Activated naive CD8-positive, alpha-beta T cell treated with anti-CD3 and anti-CD28 coated beads, Interleukin-2, amount 50 U/mL, for 16 hours (primary cell): ENCODE data around the gene CEP131.

Experiments
- DNase-seq: peaks from one replicate; pipeline ENCODE4 v3.0.0-alpha.2; 2020; ENCODE audit warnings: low read depth, low spot score

The CEP131 gene

DNA sequence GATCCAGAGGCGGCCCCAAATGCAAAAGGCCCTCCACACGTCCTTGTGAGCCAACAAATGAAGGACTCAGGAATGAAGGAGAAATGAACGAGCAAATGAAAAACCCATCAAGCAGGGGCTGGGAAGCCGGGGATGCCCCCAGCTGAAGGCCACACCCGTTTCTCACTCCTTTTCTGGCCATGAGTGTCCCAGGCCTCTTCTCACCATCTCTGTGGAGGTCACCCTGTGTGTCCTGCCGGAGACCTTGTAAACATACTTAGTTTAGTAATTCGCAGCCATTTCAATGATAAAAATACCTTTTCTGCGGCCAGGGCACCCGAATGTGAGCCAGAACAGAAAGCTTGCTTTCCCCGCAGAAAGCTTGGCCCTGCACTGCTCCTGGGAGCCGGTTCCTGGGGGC lies 35.6 kb downstream of the CEP131 start:
- no peak for DNase-seq

GRCh38 chr17:81186203-81186602 lies 36.6 kb downstream of the CEP131 start:
- DNase-seq: no peak

DNA sequence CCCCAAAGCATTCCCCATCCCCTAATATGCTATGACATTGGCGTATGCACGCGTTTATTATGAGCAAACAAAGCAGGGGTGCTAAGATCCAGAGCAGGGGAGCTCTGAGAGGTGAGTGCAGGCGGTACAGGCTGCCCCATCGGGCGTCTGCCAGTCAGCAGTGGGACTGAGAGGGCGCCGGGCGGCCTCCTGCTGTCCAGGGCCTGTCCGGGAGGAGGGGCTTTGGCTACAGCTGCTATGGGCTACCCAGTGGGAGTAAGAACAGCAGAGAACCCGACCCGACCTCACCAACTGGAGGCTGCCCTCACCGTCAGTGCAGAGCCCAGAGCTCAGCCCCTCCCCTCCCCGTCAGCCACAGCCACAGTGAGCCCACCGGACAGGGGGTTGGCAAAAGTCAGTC lies 38.2 kb downstream of the CEP131 start:
- no peak for DNase-seq

GRCh38 chr17:81183807-81184206 lies 39.0 kb downstream of the CEP131 start:
- no peak for DNase-seq

DNA sequence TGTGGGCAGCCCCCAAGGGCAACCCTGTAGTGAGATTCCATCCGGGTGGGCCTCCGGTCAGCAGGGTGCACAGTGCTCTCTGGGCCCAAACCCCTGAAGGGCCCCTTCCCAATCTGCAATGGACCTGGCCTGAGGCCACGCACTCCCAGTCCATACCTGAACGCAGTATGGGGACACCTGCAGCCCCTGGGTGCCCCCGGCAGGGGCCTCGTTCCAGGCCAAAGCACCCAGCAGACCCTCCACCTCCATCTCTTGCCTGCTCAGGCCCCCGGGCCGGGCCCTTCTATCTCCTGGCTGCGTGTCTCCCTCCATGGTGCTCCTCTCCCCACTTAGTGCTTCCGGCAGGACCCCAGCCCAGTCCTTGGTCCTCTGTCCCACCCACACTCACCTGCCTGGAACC lies 39.4 kb downstream of the CEP131 start:
- DNase-seq: no peak

- DNase-seq: no peak
Measured at GRCh38 chr17:81182596-81182995, 40.2 kb downstream of the CEP131 start.

DNA sequence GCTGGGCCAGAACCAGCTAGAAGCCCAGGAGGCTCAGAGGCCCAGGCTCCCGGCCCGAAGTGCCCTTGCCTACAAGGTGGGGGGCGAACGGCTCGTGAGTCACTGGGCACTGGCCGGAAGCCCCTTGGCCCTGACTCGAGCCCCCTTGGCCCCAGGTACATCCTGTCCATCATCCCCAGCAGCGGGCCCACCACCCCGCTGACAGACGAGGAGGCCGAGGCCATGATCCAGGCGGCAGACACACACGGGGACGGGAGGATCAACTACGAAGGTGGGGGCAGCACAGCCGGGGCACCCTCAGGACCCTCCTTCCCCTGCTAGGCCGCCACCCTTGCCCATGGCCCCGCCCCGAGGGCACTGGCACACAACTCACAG lies 41.0 kb downstream of the CEP131 start:
- no peak for DNase-seq

- DNase-seq: no peak
Measured at GRCh38 chr17:81180836-81181810, 41.6 kb downstream of the CEP131 start.

- no peak for DNase-seq
Measured at GRCh38 chr17:81179861-81180260, 42.9 kb downstream of the CEP131 start.

GRCh38 chr17:81179220-81179619 lies 43.5 kb downstream of the CEP131 start:
- no peak for DNase-seq

DNA sequence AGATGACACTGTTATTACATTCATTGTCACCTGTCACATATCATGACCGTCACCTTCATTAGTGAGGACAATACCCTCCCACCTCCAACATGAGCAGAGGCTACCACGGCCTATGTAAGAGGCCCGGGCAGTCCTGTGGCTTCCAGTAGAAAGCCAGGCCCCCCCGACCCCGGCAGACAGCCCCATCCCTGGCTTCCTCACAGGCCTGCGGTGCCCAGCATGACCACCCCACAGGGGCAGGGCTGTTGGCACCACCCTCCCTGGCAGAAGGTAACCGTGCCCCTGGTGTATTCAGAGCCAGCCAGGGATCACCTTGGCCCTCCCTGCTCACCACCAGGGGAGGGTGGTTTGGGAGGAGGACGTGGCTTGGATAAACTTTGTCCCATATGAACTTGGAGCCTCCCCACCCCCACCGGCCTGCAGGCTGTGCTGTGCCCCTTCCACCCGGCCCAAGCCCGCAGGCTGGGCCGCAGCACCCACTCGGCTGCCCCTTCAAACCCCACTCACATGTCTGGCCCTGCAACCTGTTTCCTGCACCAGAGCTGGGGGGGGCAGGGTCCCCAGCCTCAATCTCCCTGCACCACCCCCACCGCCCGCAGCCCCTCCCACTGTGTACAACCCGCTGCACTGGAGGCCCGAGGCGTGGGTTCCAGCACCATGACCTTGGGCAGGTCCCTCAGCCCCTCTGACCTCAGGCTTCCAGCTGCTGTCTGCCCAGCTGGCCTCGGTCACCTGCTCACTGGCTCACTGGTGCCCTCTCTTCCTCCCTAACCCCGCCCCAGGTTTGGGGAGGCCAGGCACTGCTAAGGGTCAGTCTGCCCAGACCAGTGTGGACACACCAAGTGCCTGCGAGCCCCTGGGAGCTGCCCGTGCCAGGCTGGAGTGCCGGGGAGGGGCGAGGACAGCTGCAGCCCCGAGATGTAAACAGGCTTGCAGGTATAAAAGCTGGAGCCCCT lies 44.4 kb downstream of the CEP131 start:
- DNase-seq: no peak

DNA sequence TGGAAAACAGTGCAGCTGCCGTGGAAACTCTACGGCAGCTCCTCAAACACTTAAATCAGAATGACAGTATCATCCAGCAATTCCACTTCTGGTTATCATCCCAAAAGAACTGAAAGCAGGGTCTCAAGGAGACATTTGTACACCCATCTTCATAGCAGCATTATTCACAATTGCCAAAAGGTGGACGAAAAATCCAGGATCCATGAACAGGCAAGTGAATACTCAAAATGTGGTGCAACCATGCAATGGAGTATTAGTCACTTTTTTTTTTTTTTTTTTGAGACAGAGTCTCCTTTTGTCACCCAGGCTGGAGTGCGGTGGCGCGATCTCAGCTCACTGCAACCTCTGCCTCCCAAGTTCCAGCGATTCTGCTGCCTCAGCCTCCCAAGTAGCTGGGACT lies 46.1 kb downstream of the CEP131 start:
- no peak for DNase-seq

DNA sequence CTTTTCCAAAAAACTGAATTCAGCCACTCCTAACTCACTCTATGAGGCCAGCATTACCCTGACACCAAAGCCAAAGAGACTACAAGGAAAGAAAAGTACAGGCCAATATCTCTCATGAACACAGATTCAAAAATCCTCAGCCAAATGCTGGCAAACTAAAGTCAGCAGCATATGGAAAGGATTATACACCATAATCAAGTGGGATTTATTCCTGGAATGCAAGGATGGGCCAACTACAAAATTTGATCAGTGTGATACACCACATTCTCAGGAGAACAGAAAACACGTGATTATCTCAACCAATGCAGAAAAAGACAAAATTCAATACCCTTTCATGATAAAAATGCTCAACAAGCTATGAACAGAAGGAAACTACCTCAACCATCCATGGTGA lies 49.0 kb downstream of the CEP131 start:
- no peak for DNase-seq

DNA sequence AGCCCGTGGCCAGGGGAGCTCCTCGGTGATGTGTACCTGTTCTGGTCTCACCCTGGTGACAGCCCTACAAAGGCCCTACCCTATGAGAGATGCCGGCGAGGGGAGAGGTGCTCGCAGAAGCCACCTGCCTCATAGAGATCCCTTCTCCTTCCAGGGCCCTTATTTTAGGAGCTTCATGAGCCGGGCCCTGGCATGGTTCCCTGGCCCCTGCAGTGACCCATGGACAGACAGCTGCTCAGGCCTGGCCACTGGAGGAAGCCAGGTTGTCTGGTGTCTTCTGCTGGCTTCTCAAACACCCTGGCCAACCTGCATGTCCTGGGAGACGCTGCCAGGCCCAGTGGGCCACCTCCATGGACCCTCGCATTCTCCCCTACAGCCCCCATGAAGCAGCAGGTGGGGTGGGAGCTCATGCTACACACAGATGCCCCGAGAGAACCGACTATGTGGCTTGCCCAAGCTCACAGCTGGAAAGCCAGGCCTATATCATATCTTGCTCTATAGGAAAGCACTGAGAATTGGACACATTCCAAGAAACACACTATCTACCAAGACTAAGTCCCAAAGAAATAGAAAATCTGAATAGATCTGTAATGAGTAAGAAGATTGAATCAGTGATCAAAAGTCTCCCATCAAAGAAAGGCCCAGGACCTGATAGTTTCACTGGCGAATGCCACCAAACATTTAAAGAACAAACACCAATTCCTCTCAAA lies 49.6 kb downstream of the CEP131 start:
- DNase-seq: no peak

DNA sequence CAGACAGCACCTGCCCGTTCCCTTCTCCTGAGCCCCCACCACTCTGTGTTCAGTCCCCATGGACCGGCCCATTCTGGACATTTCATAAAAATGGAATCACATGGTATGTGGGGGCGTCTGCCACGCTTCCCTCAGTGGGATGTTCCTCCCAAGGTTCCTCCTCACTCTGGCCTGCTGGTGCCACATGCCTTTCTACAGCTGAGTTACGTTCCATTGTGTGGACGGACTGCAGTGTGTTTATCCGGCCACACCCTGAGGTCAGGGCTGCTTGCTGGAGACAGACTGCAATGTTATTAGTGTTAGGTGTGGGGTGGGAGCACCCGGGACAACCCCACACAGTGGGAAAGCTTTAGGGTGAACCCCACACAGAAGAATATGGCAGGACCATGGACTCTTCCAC lies 50.8 kb downstream of the CEP131 start:
- DNase-seq: no peak

GRCh38 chr17:81170727-81171494 lies 51.9 kb downstream of the CEP131 start:
- DNase-seq: no peak

- no peak for DNase-seq
Measured at GRCh38 chr17:81169870-81170309, 52.9 kb downstream of the CEP131 start.

GRCh38 chr17:81167638-81168037 lies 55.1 kb downstream of the CEP131 start:
- DNase-seq: no peak

DNA sequence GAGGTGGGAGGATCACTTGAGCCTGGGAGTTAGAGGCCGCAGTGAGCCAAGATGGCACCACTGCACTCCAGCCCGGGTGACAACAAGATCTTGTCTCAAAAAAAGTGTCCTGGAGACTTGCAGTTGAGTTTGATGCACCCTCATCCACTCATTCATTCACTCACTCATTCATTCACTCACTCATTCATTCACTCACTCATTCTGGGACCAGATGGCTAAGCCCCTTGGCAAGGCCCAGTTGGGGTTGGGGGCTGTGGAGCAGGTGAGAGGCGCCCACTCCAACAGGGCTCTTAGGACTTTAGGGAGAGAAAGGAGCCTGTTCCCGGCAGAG lies 55.6 kb downstream of the CEP131 start:
- DNase-seq: no peak

DNA sequence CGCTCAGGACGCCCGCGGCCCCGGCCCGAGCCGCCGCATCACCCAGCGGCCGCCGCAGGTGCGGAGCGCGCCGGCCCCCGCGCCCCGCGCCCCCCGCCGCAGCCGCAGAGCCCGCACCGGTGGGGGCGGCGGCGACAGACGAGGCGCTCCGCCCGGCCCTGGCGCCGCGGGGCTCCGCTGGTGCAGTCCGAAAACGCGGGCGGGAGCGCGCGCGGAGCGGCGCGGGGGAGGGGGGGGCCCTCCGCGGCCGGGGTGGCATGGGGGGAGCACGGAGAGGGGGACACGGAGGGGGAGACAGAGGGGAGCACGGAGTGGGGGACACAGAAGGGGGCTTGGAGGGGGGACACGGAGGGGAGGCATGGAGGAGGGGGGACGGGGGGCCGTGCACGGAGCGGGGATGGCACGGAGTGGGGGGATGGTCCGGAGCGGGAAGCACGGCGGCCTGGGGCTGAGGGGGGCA lies 56.7 kb downstream of the CEP131 start, which contains the start of gene AATK:
Gene AATK (minus strand): TSS at position 189 of the 460 bp plus-strand sequence. CDS start 229 bp downstream, outside the sequence.
- no peak for DNase-seq
